Neural cell (in vitro differentiated cells): ENCODE data around the gene CUBN. TPM values are rescaled to one million over a fixed set of nuclear protein-coding genes. Genes with fewer than 3 reads are reported as not detected.

Source experiments
- H2AFZ ChIP-seq: fragments of 200-600, 300-800 bp; sonication (generic), shearing (Covaris generic); 2 replicates; pipeline ENCODE4 v1.6.0; 2014; ENCODE audit warnings: low read depth, mild to moderate bottlenecking, antibody characterized with exemption, low read length, moderate library complexity
- H3F3A ChIP-seq: fragments of 200-600 bp; shearing (Covaris generic); 2 replicates; pipeline ENCODE4 v1.6.1; 2016; ENCODE audit warnings: mild to moderate bottlenecking, moderate library complexity, mixed read lengths, antibody characterized with exemption, low read length; ENCODE audit not compliant: insufficient read depth, poor library complexity, severe bottlenecking
- H3K27ac ChIP-seq: fragments of 200-600, 300-800 bp; sonication (generic), shearing (Covaris generic); 2 replicates; pipeline ENCODE4 v1.5.1; 2014; ENCODE audit warnings: mild to moderate bottlenecking, low read length, moderate library complexity
- H3K27me3 ChIP-seq: fragments of 300-800, 200-600 bp; sonication (generic), shearing (Covaris generic); 2 replicates; pipeline ENCODE4 v1.6.0; 2014; ENCODE audit warnings: mild to moderate bottlenecking, low read depth, low read length, moderate library complexity; ENCODE audit not compliant: insufficient read depth
- H3K36me3 ChIP-seq: fragments of 300-800, 200-600 bp; sonication (generic), shearing (Covaris generic); 2 replicates; pipeline ENCODE4 v1.5.1; 2014; ENCODE audit warnings: mild to moderate bottlenecking, antibody characterized with exemption, low read length, moderate library complexity; ENCODE audit not compliant: insufficient read depth
- H3K4me2 ChIP-seq: fragments of 300-800, 200-600 bp; sonication (generic), shearing (Covaris generic); 2 replicates; pipeline ENCODE4 v1.6.0; 2014; ENCODE audit warnings: mild to moderate bottlenecking, low read length
- H3K4me3 ChIP-seq: fragments of 300-800, 200-600 bp; sonication (generic), shearing (Covaris generic); 2 replicates; pipeline ENCODE4 v1.5.1; 2014; ENCODE audit warnings: mild to moderate bottlenecking, low read length, moderate library complexity
- H3K79me2 ChIP-seq: fragments of 200-600 bp; shearing (Covaris generic); replicated peaks from 2 replicates; pipeline ENCODE4 v1.6.0; 2014; ENCODE audit warnings: mild to moderate bottlenecking, low read length, moderate library complexity; ENCODE audit not compliant: insufficient read depth
- H3K9ac ChIP-seq: fragments of 300-800, 200-600 bp; sonication (generic), shearing (Covaris generic); 2 replicates; pipeline ENCODE4 v1.6.1; 2016; ENCODE audit warnings: mild to moderate bottlenecking, low read length, mixed read lengths
- H3K9me2 ChIP-seq: fragments of 200-600 bp; shearing (Covaris generic); 2 replicates; pipeline ENCODE4 v1.6.1; 2016; ENCODE audit warnings: mild to moderate bottlenecking, low read length, mixed read lengths; ENCODE audit not compliant: insufficient read depth
- H3K9me3 ChIP-seq: fragments of 200-600, 300-800 bp; sonication (generic), shearing (Covaris generic); 2 replicates; pipeline ENCODE4 v1.6.1; 2016; ENCODE audit warnings: mild to moderate bottlenecking, mixed run types, low read length, moderate library complexity, mixed read lengths
- H4K20me1 ChIP-seq: fragments of 200-600 bp; shearing (Covaris generic); 2 replicates; pipeline ENCODE4 v1.6.1; 2016; ENCODE audit warnings: mild to moderate bottlenecking, mixed run types; ENCODE audit not compliant: insufficient read depth
- EP300 ChIP-seq: fragments of 450-650 bp; conservative IDR thresholded peaks from 2 replicates; pipeline ENCODE4 v1.6.1; 2014; ENCODE audit warnings: antibody characterized with exemption, mild to moderate bottlenecking, moderate library complexity; ENCODE audit not compliant: poor library complexity, severe bottlenecking
- EZH2 ChIP-seq: fragments of 200-600, 300-800 bp; shearing (Covaris generic), sonication (generic); IDR thresholded peaks from 2 replicates; pipeline ENCODE4 v1.6.1; 2014; ENCODE audit warnings: antibody characterized with exemption, low read length, borderline replicate concordance, mild to moderate bottlenecking; ENCODE audit not compliant: insufficient read depth, poor library complexity, severe bottlenecking
- MXI1 ChIP-seq: fragments of 450-650 bp; conservative IDR thresholded peaks from 2 replicates; pipeline ENCODE4 v1.6.1; 2014; ENCODE audit warnings: antibody characterized with exemption, mild to moderate bottlenecking; ENCODE audit not compliant: poor library complexity, severe bottlenecking
- POLR2AphosphoS5 ChIP-seq: IDR thresholded peaks from 2 replicates; pipeline ENCODE4 v1.6.1; 2012
- RAD21 ChIP-seq: fragments of 450-650 bp; conservative IDR thresholded peaks from 2 replicates; pipeline ENCODE4 v1.6.1; 2014; ENCODE audit warnings: antibody characterized with exemption, mild to moderate bottlenecking, moderate library complexity
- SMC3 ChIP-seq: fragments of 450-650 bp; conservative IDR thresholded peaks from 2 replicates; pipeline ENCODE4 v1.6.1; 2014; ENCODE audit warnings: antibody characterized with exemption, mild to moderate bottlenecking, moderate library complexity; ENCODE audit not compliant: poor library complexity
- TAF1 ChIP-seq: IDR thresholded peaks from 2 replicates; pipeline ENCODE4 v1.6.1; 2012; ENCODE audit warnings: low read depth
- polyA plus RNA-seq: library from polyadenylated mRNA; depleted of rRNA; stranded (reverse); fragments of >200 nt; gene quantifications from 2 replicates; pipeline ENCODE4 v1.2.3, GENCODE V29; 2014
- TF ChIP-seq, protein P1 (sequence below): IDR thresholded peaks from 2 replicates; pipeline ENCODE4 v1.6.1; 2012; ENCODE audit warnings: borderline replicate concordance
- TF ChIP-seq, protein P2 (sequence below): fragments of 450-650 bp; IDR thresholded peaks from 2 replicates; pipeline ENCODE4 v1.5.1; 2014; ENCODE audit warnings: antibody characterized with exemption, mild to moderate bottlenecking, moderate library complexity; ENCODE audit not compliant: poor library complexity, severe bottlenecking

The CUBN gene
- polyA plus RNA-seq, 1 donor from 2014 or later = 7.1 TPM

DNA sequence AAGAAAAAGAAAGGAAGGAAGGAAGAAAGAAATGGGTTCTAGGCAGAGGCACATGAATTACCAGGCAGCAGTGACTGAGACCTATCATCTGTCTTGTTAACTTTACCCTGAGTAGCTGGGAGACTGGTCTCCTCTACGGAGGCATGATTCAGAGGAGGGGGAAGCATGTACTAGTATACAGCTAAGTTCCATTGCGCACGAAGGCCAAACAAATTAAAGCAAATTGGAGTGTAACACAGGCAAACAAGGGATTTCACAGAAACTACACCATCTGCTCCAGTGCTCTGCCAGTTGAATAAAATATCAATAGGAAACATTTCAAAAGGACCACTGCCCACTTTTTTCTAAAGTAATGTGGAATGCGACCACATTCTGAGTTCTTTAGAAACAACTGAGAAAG is 246.5 kb downstream of the CUBN start:
- H3K9me3 ChIP-seq = no peaks in the 10 kb centered on the region
- no peak overlapping the region for H3K27ac ChIP-seq
- no peaks in the 10 kb centered on the region for H3K36me3 ChIP-seq
- H3K4me3 ChIP-seq = no peak overlapping the region
- H3K27me3 ChIP-seq = no peaks in the 10 kb centered on the region
- H3K79me2 ChIP-seq = no peaks in the 10 kb centered on the region
- no peak overlapping the region for H3K4me2 ChIP-seq
- H3K9me2 ChIP-seq = no peaks in the 10 kb centered on the region
- no peak overlapping the region for H3K9ac ChIP-seq
- H4K20me1 ChIP-seq = no peaks in the 10 kb centered on the region
- TF ChIP-seq, protein P1, sequence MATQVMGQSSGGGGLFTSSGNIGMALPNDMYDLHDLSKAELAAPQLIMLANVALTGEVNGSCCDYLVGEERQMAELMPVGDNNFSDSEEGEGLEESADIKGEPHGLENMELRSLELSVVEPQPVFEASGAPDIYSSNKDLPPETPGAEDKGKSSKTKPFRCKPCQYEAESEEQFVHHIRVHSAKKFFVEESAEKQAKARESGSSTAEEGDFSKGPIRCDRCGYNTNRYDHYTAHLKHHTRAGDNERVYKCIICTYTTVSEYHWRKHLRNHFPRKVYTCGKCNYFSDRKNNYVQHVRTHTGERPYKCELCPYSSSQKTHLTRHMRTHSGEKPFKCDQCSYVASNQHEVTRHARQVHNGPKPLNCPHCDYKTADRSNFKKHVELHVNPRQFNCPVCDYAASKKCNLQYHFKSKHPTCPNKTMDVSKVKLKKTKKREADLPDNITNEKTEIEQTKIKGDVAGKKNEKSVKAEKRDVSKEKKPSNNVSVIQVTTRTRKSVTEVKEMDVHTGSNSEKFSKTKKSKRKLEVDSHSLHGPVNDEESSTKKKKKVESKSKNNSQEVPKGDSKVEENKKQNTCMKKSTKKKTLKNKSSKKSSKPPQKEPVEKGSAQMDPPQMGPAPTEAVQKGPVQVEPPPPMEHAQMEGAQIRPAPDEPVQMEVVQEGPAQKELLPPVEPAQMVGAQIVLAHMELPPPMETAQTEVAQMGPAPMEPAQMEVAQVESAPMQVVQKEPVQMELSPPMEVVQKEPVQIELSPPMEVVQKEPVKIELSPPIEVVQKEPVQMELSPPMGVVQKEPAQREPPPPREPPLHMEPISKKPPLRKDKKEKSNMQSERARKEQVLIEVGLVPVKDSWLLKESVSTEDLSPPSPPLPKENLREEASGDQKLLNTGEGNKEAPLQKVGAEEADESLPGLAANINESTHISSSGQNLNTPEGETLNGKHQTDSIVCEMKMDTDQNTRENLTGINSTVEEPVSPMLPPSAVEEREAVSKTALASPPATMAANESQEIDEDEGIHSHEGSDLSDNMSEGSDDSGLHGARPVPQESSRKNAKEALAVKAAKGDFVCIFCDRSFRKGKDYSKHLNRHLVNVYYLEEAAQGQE = no peak
- TF ChIP-seq RAD21 = no peak
- TF ChIP-seq EZH2 = no peak
- TF ChIP-seq POLR2AphosphoS5 = no peak
- TF ChIP-seq, protein P2, sequence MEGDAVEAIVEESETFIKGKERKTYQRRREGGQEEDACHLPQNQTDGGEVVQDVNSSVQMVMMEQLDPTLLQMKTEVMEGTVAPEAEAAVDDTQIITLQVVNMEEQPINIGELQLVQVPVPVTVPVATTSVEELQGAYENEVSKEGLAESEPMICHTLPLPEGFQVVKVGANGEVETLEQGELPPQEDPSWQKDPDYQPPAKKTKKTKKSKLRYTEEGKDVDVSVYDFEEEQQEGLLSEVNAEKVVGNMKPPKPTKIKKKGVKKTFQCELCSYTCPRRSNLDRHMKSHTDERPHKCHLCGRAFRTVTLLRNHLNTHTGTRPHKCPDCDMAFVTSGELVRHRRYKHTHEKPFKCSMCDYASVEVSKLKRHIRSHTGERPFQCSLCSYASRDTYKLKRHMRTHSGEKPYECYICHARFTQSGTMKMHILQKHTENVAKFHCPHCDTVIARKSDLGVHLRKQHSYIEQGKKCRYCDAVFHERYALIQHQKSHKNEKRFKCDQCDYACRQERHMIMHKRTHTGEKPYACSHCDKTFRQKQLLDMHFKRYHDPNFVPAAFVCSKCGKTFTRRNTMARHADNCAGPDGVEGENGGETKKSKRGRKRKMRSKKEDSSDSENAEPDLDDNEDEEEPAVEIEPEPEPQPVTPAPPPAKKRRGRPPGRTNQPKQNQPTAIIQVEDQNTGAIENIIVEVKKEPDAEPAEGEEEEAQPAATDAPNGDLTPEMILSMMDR = no peak
- H2AFZ ChIP-seq = no peak overlapping the region
- no peaks in the 10 kb centered on the region for H3F3A ChIP-seq

DNA sequence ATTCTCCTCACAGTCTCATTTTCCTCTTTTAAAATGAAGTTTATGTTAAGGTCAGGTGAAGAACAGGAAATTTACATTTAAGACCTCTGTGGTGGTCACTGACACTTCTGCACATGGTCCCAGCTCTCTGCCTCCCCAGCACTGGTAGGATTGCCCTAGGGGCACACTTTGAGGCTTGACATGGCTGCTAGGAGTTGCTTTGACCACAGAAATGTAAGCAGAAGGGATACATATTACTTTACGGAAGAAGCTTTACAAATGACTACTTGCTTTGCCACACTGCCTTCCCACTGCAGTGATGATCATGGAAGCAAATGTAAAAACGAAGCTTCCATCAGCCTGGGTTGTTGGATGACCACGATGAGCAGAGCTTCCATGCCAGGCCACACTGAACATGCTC is 259.3 kb downstream of the CUBN start:
- Histone ChIP-seq H4K20me1 (no peaks in the 10 kb centered on the region), H3K27me3 (no peaks in the 10 kb centered on the region), H3K27ac (no peak overlapping the region), H3K9me3 (no peaks in the 10 kb centered on the region), H3K9me2 (no peaks in the 10 kb centered on the region), H3K79me2 (no peaks in the 10 kb centered on the region), H3K36me3 (no peaks in the 10 kb centered on the region), H2AFZ (no peak overlapping the region), H3K4me3 (no peak overlapping the region), H3K4me2 (no peak overlapping the region), H3F3A (no peaks in the 10 kb centered on the region), H3K9ac (no peak overlapping the region)
- TF ChIP-seq RAD21 (no peak), EZH2 (no peak), EP300 (no peak), SMC3 (no peak), TAF1 (no peak), MXI1 (no peak), POLR2AphosphoS5 (no peak)
- TF ChIP-seq, protein P2 = no peak
- TF ChIP-seq, protein P1 = no peak
